ENCODE measurements around the gene FOXL1.

FOXL1 gene

DNA sequence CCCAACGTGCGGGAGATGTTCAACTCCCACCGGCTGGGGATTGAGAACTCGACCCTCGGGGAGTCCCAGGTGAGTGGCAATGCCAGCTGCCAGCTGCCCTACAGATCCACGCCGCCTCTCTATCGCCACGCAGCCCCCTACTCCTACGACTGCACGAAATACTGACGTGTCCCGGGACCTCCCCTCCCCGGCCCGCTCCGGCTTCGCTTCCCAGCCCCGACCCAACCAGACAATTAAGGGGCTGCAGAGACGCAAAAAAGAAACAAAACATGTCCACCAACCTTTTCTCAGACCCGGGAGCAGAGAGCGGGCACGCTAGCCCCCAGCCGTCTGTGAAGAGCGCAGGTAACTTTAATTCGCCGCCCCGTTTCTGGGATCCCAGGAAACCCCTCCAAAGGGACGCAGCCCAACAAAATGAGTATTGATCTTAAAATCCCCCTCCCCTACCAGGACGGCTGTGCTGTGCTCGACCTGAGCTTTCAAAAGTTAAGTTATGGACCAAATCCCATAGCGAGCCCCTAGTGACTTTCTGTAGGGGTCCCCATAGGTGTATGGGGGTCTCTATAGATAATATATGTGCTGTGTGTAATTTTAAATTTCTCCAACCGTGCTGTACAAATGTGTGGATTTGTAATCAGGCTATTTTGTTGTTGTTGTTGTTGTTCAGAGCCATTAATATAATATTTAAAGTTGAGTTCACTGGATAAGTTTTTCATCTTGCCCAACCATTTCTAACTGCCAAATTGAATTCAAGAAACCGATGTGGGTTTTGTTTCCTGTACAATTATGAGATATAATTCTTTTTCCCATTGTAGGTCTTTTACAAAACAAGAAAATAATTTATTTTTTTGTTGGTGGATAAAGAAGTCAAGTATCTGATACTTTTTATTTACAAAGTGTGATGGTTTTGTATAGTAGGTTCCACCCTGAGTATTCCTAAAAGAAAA lies 9.4 kb upstream of the FOXL1 start:
- no peak for DNase-seq (ENCODE audit: low spot score)

- DNase-seq (ENCODE audit: low spot score): no peak
Measured at GRCh38 chr16:86569701-86570447, 8.5 kb upstream of the FOXL1 start.

DNA sequence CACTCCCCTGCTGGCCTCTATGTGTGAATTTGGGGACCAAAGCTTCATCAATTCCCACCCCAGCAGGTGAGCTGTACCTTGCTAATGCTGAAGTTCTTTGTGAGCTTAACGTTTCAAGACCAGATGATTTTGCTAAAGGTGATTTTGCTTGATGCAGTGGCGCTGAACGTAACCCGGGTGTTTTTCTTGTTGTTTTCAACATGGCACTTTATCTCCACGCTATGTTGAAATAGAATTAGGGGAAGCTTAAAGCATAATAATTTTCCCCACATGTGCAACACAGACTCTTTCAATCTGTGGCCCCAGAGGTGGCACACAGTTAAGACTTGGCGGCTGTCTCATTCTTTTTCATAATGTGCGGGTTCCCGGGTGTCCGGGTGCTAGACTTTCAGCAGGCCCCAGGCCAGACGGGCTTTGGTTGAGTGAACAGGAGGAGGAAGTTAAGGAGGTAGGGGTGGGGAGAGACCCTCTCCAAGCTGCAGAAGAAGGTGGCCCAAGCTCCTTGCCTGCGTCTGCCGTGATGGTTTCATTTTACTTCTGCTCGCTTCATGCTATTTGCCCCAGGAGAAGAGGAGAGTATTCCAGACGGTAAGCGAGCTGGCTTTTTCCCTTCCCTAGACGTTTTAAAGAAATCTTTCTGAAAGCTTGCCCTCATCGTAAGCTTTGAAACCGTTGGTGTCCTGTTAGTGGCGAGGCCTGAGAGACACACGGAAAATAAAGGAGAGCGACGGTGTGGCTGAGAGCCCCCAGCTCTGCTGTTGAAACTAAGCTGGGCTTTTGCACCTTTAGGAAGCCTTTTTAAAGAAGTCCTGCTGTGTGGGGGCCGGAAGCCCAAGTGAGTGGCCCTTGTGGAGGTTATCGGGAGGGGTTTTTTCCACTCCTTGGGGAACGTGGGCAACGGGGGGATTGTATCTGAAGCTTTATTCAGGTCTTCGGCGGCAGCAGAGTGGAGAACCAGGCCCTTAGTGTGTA lies 7.5 kb upstream of the FOXL1 start:
- DNase-seq (ENCODE audit: low spot score): no peak

GRCh38 chr16:86571530-86571915 lies 6.8 kb upstream of the FOXL1 start:
- DNase-seq (ENCODE audit: low spot score): no peak

DNA sequence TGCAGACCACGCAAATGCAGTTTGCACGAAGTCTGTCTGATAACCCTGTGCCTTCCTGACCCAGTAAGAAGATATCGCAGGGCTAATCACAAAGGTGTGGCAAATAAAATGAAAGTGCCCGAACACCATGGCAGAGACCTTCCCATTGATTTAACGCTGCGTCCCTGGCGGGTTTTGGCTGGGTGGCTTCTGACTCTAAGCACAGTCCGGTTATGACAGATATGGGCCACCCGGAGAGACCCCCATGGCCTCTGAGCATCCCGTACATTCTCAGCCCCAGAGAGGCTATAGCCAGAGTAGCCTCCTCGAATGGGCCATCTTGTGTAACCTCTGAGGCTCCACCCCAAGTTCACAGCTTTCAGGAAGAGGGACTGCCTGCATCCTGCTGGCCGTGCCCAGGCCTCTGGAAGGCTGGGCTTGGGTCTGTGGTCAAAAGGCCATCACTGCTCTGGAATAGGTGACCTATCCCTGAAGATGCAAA lies 6.3 kb upstream of the FOXL1 start:
- no peak for DNase-seq (ENCODE audit: low spot score)

GRCh38 chr16:86572606-86573005 lies 5.7 kb upstream of the FOXL1 start:
- no peak for DNase-seq (ENCODE audit: low spot score)

GRCh38 chr16:86573215-86573614 lies 5.1 kb upstream of the FOXL1 start:
- no peak for DNase-seq (ENCODE audit: low spot score)

- DNase-seq (ENCODE audit: low spot score): no peak
Measured at GRCh38 chr16:86573646-86574508, 4.5 kb upstream of the FOXL1 start.

DNA sequence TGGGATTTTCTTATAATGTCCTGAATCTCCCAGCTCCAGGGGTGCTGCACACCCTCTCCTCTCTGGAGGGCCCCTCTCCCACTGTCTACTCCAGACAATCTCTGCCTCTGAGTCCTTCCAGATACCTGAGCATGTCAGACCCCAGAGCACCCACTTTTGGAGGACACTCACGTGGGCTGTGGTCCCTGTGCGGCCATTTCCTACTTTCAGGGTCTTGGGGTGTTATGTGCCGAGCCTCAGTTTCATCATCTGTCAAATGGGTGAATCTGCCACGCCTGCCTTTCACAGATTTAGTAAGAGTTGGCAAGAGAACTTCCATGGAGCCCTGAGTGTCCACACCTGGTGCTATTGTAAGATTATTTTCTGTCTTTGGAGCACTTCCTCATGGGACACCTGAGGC lies 3.7 kb upstream of the FOXL1 start:
- DNase-seq (ENCODE audit: low spot score): no peak

GRCh38 chr16:86575095-86575685 lies 3.2 kb upstream of the FOXL1 start:
- no peak for DNase-seq (ENCODE audit: low spot score)

GRCh38 chr16:86575754-86576557 lies 2.4 kb upstream of the FOXL1 start:
- no peak for DNase-seq (ENCODE audit: low spot score)

DNA sequence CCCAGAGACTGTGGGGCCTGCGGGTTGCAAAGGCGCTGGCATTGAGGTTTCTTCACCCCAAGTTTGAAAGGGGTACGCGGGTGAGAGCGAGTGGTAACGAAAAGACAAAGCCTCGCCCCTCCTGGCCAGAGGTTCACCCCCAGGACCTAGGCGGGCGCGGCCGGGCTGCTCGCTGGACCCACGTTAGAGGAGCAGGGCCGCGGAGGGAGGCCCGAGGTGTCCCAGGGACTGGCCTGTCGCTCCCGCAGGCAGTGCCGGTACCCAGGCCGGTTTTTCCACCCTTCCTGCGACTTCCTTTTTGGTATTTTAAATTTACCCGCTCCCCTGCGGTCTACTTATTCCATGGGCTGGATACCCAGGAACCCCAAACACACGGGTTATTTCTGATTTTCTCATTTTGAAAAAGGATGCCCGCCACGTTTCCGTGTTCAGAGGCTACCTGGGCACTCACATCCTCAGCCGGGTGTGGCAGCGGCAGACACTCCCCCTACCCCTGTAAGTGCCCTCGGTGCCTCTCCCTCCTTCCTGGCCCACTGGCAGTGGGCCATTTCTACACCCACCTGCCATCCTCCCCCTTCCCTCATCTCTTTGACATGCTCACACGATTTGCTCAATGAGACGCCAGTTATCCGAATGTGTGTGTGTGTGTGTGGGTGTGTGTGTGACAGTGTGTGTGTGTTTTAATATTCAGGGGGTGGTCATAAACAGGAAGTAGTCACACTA lies 1.6 kb upstream of the FOXL1 start:
- no peak for DNase-seq (ENCODE audit: low spot score)

DNA sequence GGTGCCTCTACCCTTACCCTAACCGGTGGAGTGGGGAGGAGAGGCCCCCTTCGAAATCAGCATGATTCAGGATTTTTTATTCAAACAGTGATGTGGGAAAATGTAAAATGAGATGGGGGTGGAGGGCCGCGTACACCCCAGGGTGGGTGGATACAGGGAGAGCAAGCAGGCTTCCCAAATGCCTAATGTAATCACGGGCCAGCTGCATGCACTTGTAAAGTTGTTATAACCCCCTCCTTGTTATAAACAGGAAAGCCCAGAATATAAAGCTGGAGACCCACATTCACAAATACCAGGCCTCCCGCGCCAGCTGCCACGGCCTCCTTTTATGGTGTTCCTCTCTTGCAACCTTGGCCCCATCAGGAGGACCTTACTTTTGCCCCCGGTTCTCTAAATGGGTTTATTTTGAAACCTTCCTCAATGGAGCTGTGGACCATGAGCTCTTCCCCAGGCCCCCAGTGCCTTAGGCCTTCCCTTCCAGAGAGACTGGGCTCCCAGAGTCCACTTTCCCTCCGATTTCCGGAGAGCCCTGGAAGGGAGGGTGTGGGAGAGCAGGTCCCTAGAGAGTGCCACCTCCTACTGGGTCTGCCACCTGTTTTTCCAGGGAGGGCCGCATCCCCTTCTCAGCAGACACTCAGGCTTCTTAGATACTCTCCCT lies 906 bp upstream of the FOXL1 start:
- DNase-seq (ENCODE audit: low spot score): no peak

- DNase-seq (ENCODE audit: low spot score): no peak
Measured at GRCh38 chr16:86578611-86579267, 390 bp downstream of the FOXL1 start.

DNA sequence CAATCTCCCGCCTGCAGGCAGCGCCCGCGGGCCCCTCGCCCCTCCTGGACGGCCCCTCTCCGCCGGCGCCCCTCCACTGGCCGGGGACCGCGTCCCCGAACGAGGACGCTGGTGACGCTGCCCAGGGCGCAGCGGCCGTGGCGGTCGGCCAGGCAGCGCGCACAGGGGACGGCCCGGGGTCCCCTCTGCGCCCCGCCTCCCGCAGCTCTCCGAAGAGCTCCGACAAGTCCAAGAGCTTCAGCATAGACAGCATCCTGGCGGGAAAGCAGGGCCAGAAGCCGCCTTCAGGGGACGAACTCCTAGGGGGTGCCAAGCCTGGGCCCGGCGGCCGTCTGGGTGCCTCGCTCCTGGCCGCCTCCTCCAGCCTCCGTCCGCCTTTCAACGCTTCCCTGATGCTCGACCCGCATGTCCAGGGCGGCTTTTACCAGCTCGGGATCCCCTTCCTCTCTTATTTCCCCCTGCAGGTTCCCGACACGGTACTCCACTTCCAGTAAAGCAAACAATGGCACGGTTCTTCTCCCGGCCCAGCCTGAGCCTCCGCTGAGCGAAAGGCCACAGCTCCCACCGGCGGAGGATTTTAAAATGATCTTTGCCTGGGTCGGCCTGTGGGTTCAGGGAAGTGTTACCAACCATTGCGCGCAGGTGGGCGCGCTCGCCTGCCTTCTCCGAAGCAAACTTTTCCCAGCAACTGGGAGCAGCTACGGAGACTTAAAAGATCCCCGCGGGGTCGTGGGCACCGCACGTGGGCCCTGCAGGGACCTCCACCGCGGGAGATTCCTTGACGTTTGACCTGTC lies 1.1 kb downstream of the FOXL1 start:
- DNase-seq (ENCODE audit: low spot score): no peak

DNA sequence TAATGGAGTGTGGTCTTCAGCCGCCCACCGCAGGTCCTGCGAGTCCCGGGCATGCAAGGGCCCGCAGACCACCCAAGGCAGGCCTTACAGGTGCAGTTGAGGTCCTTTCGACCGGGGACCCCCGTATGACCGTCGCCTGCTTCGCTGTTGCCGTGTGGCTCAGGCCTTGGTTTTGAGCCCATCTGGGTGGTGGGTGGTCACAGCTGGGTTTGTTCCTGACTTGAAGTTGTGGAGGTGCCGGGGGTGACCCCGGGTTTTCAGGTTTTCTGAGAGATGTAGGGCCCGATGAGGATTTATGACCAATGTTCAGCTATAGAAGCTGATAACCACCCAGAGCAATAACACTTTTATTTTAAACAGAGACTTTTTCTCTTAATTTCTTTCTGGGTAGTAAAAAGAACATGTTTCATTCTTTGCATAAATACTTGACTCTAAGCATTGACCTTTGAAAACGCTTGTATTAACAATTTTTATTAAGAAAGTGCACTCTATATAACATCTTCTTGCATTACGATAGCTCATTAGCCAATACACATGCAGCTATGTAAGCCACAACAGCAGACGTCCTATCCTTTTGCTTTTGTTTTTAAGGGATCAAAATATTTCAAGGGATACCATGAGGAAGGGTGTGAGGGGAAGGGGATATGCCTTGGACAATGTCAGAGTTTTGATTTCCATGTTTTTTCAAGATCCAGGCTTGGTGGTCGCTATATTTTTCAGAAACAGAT lies 1.9 kb downstream of the FOXL1 start:
- no peak for DNase-seq (ENCODE audit: low spot score)
